ENCODE measurements around the gene TGFBI.

The TGFBI gene

DNA sequence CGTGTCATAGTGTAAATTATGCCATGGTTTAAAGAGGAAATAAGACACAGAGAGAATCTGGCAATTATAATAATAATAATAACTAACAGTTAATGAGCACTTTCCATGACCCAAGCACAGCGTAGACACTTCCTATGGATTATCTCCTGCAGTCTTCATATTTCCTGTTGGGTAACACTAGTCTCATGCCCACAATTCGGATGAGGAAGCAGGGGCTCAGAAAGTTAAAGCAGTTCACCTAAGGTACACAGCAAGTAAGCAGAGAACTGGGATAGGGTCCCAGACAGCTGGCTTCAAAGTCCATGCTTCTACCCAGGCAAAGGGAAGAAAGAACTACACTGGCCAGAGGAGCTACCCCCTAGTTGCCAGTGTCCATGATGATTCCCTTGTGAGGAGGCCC is 27.9 kb upstream of the TGFBI start:
- DNase-seq (ENCODE audit: extremely low spot score, insufficient read length, low read depth), result no peak
- no peak for FAIRE-seq

GRCh38 chr5:136001466-136001981 is 27.3 kb upstream of the TGFBI start:
- DNase-seq (ENCODE audit: extremely low spot score, insufficient read length, low read depth), result no peak
- no peak for FAIRE-seq

DNA sequence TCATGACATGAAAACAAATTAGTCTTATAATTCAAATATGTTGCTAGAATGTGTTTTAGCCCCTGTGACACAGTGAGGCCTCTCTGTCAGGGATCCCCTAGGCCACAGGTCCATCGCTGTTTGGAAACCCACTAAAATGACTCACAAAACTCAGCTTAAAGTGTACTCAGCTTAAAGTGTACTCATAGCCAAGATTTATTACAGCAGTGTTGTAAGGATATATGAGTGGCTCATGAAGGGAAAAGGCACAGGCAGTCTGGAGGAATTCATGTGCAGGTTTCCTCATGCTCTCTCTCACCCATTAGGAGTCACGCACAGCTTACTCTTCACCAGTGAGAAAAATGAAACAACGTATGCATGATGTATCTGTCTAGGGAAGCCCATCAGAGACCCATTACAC is 24.4 kb upstream of the TGFBI start:
- no peak for FAIRE-seq
- DNase-seq (ENCODE audit: extremely low spot score, insufficient read length, low read depth), result no peak

GRCh38 chr5:136005476-136005875 is 23.3 kb upstream of the TGFBI start:
- FAIRE-seq, result no peak

DNA sequence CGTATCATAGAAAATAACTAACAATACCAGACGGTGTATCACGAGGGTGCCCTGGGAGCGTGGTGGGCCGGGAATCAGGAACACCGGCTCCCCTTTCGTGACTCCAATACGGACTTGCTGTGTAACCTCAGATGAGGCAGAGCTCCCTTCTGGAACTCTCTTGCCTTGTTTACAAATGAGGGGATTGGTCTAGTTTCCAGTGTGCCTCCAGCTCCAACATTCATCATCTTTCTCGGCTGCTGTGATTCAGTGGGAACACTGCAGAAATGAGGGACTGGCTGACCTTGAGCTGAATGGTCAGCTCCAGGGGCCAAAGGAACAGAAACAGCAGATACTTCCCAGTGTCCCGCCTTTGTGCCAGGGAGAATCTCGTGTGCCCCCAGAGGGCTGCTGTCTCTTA is 22.6 kb upstream of the TGFBI start:
- FAIRE-seq (no peak), DNase-seq (ENCODE audit: extremely low spot score, insufficient read length, low read depth) (no peak)

More at GRCh38 chr5:136005476-136005875, 23.3 kb upstream of the TGFBI start:
- DNase-seq (ENCODE audit: extremely low spot score, insufficient read length, low read depth), result no peak

DNA sequence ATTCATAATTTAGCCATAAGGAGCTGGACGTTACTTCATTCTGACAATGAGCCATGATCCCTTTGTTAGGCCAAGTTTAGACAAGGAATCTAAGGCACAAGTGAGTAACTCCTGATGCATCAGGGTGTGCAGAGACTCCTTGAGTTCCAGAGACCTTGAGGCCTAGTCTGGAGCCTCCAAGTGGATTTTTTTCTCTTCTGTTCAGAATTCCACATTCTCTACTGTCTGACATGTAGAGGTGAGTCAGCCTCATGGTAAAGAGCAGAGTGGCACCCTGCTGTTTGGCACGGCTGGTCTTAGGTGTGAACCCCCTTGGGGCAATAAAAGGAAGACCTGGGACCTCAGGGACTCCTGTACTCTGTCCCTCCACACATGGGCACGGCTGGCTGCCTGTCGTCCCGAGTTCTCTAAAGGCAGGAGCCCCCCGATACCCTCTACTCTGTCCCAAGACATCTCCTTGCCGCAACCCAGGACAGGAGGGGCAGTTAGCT is 22.0 kb upstream of the TGFBI start:
- DNase-seq (ENCODE audit: extremely low spot score, insufficient read length, low read depth), result no peak
- FAIRE-seq, result no peak

DNA sequence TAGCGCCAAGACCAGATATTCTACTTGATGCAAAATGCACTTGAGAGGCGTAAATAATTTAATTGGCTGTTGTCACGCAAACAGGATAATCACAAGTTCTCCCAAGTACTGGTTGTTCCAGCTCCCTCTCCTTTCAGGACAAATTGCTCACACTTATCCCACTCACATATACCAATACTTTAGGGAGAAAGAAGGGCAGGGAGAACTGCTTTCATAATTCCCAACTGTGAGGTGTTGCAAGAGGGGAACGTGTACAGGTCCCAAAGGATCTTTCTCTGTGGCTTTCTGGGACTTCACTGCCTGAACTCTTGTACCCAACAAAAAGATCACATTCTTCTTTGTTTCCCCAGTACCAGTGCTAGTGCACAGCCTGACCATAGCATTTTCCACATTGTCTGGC is 21.5 kb upstream of the TGFBI start:
- FAIRE-seq (no peak), DNase-seq (ENCODE audit: extremely low spot score, insufficient read length, low read depth) (no peak)

DNA sequence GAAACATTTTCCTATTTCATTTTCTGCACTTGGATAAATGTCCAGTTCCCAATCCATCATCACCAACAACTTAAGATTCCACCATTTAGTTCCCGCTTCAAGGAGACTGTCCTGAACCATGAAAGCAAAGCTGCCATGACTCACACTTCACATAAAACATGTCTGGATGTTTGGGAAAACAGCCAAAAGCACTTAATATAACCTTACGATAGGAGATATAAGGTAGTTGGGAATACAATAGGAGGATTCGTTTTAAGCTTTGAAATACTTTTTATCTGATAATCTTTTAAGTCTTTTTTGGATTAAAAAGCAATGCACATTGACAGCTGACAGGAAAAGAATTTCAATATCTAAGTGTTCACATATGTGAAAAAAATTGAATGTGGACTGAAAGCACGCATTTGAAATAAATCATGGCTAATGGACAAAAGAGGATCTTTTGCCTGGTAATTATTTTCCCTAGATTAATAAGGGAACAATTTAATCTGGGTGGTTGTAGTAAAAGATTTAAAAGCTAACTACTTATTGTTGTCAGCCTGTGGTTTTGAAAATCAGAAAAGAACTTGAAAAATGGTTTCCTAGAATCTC is 17.3 kb upstream of the TGFBI start:
- DNase-seq (ENCODE audit: extremely low spot score, insufficient read length, low read depth), result no peak
- no peak for FAIRE-seq

DNA sequence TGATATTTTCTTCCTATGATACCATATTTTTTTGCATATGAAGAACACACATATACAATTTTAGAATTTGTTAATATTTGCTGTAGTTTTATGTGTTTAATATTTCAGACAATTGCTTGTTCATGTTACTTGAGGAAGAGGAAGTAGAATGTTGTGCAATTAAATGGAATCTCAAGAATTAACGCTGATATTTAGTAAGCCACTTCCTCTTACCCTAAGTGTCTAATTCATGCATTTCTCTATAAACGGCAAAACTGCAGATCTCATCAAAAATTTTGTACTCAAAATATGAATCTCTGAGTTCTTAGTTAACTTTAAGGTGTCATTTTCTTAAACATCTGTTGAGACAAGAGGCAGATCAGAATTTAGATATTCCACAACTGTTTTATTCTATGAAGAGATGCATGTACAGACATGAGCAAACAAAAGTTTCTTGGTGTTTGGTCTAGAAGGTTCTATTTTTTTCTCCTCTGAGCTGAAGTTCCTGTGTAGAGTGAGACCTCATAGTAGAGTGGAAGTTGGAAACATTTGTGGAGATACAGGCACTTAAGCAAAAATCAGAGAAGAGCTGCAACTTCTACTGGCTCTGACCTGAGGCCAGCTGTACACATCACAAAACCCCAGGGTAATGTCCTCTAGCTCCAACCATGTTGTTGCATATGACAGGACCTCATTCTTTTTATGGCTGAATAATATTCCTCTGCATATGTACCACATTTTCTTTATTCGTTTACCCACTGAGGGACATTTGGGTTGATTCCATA is 16.6 kb upstream of the TGFBI start:
- DNase-seq (ENCODE audit: extremely low spot score, insufficient read length, low read depth) (no peak), FAIRE-seq (no peak)

GRCh38 chr5:136013559-136013958 is 15.2 kb upstream of the TGFBI start:
- DNase-seq (ENCODE audit: extremely low spot score, insufficient read length, low read depth) (no peak), FAIRE-seq (no peak)

DNA sequence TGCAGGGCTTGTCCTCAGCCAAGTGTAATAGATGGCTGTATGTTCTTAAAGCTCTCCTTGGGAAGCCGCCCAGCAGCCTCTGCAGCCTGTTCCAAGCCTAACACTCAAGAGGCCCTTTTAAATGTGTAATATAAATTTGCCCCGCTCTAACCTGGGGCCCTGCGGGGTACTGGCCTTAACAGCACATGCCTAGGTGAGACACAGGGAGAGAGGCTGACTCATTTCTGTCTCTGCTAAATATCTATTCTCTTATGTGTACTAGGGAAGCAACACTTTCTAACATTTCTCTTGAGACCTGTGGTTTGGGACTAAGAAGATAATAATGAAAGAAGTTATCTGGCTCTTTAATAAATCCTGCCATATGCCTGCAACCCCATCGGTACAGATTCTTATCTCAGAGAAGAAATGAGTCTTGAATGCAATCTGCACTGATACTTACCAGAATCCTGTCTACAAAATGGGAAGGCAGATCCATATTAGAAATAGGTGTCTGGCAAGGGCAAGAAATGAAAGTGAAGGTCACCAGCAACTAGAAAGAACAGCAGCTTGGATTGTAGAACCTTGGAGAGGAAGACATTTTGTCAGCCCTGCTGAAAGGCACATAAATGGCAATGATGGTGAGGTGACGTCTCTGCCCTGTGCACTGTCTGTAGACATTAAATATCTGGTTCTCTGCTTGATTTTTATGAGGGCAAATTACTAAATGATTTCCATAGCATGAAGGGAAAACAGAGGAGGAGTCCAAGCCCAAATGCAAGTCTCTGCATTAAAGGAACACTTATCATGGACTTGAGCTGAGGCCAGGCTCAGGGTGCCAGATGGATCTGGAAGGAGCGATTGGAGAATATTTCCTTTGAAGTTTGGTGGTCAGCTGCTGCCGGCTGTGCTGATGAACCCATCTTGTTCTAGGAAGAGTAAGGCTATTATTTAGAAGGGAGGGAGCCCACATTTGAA is 14.5 kb upstream of the TGFBI start:
- no peak for DNase-seq (ENCODE audit: extremely low spot score, insufficient read length, low read depth)
- FAIRE-seq, result peak; percentile 65

- DNase-seq (ENCODE audit: extremely low spot score, insufficient read length, low read depth), result no peak
- FAIRE-seq, result no peak
Measured at GRCh38 chr5:136015003-136015375, 13.8 kb upstream of the TGFBI start.

DNA sequence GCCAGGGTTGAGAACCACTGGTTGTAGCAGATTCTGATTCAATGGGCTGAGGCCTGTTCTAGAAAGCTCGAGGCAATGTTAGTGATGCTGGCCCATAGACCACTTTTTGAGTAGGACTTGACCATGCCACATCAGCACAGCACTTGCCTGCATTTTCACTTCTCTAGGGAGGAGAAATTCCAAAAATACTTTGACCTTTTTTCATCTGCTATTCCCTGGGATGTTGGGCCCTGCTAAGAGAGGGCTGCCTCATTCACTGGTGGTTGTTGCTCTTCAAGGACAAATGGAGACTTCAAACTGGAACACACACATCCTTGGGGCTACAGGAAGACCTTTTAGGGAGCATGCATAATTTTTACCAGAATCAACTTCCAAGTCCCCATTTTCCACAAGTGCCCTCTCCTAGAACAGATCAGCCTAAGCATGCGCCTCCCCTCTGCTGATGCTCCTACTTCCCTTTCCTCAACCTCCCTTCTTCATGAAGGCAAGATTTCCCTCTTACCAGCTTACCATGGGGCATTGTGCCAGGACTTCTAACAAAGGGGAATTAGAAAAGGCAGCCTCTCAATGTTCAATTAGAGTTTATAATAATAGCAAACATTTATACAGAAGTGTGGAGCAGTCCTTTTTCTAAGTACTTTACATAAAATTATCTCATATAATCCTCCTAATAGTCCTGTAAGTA is 12.7 kb upstream of the TGFBI start:
- no peak for DNase-seq (ENCODE audit: extremely low spot score, insufficient read length, low read depth)
- FAIRE-seq, result no peak

GRCh38 chr5:136016945-136017530 is 11.8 kb upstream of the TGFBI start:
- DNase-seq (ENCODE audit: extremely low spot score, insufficient read length, low read depth) (no peak), FAIRE-seq (no peak)

- FAIRE-seq (no peak), DNase-seq (ENCODE audit: extremely low spot score, insufficient read length, low read depth) (no peak)
Measured at GRCh38 chr5:136018814-136019783, 9.7 kb upstream of the TGFBI start.

DNA sequence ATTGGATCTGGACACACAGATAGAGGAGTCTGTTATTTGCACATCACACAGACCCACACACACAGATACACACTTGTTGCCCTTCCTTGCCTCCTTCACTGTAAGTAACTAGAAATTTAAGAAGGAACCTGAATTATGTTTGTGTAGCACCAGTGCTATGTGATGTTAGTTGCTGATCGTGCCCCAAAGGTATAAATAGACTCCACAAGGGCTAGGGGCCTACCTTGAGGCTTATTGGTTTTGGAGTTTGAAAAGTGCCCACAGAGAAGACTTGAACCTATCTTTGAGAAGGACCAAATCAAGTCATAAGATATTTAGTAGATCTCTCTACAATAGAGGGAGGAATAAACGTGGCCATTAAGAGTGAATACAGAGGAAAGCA is 8.8 kb upstream of the TGFBI start:
- FAIRE-seq (no peak), DNase-seq (ENCODE audit: extremely low spot score, insufficient read length, low read depth) (no peak)

- no peak for FAIRE-seq
- no peak for DNase-seq (ENCODE audit: extremely low spot score, insufficient read length, low read depth)
Measured at GRCh38 chr5:136020383-136021015, 8.3 kb upstream of the TGFBI start.

GRCh38 chr5:136021016-136021405 is 7.8 kb upstream of the TGFBI start:
- DNase-seq (ENCODE audit: extremely low spot score, insufficient read length, low read depth), result no peak
- no peak for FAIRE-seq
